ENCODE results near the gene KLHL21. TPM values are rescaled to one million over a fixed set of nuclear protein-coding genes. Genes with fewer than 3 reads are reported as not detected.

The KLHL21 gene, protein sequence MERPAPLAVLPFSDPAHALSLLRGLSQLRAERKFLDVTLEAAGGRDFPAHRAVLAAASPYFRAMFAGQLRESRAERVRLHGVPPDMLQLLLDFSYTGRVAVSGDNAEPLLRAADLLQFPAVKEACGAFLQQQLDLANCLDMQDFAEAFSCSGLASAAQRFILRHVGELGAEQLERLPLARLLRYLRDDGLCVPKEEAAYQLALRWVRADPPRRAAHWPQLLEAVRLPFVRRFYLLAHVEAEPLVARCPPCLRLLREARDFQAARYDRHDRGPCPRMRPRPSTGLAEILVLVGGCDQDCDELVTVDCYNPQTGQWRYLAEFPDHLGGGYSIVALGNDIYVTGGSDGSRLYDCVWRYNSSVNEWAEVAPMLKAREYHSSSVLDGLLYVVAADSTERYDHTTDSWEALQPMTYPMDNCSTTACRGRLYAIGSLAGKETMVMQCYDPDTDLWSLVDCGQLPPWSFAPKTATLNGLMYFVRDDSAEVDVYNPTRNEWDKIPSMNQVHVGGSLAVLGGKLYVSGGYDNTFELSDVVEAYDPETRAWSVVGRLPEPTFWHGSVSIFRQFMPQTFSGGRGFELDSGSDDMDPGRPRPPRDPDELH
- total RNA-seq, result 100 to 1,000 TPM in 3 of 4 donors, 10 to 100 TPM in 1; 87.3 to 253 (median 113) TPM
- polyA plus RNA-seq, result 100 to 1,000 TPM in 2 of 3 donors, 10 to 100 TPM in 1; 83.1 to 200 (median 120) TPM
- long read RNA-seq, donor 1, full-length matches to known transcripts, result 218 of 280 reads
- long read RNA-seq, donor 1, partial matches to known transcripts, result 9 of 280 reads
- long read RNA-seq, donor 1, other reads (novel, unspliced or antisense), result 53 of 280 reads
- long read RNA-seq, donor 2, full-length matches to known transcripts, result 898 of 1,107 reads
- long read RNA-seq, donor 2, partial matches to known transcripts, result 54 of 1,107 reads
- long read RNA-seq, donor 2, other reads (novel, unspliced or antisense), result 155 of 1,107 reads

DNA sequence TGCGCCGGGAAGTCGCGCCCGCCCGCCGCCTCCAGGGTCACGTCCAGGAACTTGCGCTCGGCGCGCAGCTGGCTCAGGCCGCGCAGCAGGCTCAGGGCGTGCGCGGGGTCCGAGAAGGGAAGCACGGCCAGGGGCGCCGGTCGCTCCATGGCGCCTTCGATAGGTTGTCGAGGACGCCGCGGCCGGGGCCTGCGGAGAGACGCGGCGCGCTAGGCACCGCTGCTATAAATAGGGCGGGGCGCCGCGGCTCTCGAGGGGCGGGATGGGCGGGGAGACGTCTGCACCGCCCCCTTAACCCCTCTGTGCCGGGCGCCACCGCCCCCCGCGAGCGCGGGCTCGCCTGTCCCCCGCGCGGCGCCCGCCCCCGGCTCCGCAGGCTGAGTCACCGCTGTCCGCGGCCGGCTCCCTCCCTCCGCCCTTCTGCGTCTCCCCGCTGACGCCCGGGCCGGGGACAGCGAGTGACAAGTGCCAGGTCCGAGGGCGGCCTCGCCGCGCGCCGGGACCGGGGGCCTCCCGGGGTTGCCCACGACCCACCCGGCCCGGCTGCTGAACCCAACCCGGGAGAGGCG, at the start of gene KLHL21:
KLHL21 (minus strand) TSS at position 201 of the 569 bp plus-strand sequence; CDS start at position 149, 52 bp downstream.
- 0 to 1% (median 0%) methylated on average over 48 to 84 of the region's 84 CpGs for WGBS, 3 donors
- peak within 1 kb of the TSS; percentile 87 for H3K4me3 ChIP-seq
- no peaks in the 10 kb centered on the region for H3K27me3 ChIP-seq (ENCODE audit: insufficient read depth in 3 of 3, low read length in 2 of 3)
- DNase-seq (peak; percentile 95 to 97), ATAC-seq (peak; percentile 64 to 81 (median 70))
- no peaks in the 10 kb centered on the region for H3K9me3 ChIP-seq
- TF ChIP-seq, protein P1, sequence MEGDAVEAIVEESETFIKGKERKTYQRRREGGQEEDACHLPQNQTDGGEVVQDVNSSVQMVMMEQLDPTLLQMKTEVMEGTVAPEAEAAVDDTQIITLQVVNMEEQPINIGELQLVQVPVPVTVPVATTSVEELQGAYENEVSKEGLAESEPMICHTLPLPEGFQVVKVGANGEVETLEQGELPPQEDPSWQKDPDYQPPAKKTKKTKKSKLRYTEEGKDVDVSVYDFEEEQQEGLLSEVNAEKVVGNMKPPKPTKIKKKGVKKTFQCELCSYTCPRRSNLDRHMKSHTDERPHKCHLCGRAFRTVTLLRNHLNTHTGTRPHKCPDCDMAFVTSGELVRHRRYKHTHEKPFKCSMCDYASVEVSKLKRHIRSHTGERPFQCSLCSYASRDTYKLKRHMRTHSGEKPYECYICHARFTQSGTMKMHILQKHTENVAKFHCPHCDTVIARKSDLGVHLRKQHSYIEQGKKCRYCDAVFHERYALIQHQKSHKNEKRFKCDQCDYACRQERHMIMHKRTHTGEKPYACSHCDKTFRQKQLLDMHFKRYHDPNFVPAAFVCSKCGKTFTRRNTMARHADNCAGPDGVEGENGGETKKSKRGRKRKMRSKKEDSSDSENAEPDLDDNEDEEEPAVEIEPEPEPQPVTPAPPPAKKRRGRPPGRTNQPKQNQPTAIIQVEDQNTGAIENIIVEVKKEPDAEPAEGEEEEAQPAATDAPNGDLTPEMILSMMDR (IDR thresholded peaks at IDR 0.05), result no peak
- H3K27ac ChIP-seq, result peak within 1 kb of the TSS; percentile 98
- peaks cover 0 to 13% of the 10 kb centered on the region in 2 donors for H3K36me3 ChIP-seq (ENCODE audit: insufficient read depth in 1 of 2, low read depth in 1 of 2)
- peaks cover 43% of the 10 kb centered on the region for H3K4me1 ChIP-seq
- intact Hi-C loops (cut with DNase I), result loop anchor here in 1 of 2 donors (1.0 kb wide), 1 partner anchor 11 kb away; the partner anchor contains the start of gene PHF13

DNA sequence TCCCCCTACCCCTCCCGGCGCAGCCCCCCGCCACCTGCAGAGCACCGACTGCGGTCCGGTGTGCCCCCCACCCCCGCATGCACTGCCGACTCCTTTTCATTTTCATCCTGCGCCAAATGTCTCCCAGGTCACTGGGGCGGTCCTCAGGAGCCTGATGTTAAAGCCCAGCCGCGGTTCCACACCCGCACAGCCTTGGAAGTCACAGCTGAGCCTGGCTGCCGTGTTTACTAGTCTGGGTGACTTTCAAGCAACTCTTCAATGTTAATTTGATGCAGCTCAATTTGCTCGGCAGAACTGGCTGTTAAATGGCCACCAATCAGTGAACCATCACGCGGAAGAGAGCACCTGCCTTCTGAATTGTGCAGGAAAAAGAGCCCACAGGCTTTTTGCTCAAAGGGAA, 49.2 kb upstream of the KLHL21 start:
- Histone ChIP-seq H3K27ac (no peak overlapping the region), H3K9me3 (no peaks in the 10 kb centered on the region), H3K27me3 (ENCODE audit: insufficient read depth in 3 of 3, low read length in 2 of 3) (no peaks in the 10 kb centered on the region), H3K4me1 (no peaks in the 10 kb centered on the region), H3K4me3 (no peak overlapping the region), H3K36me3 (ENCODE audit: insufficient read depth in 1 of 2, low read depth in 1 of 2) (peaks cover 0 to 48% of the 10 kb centered on the region in 2 donors)
- intact Hi-C loops (cut with DNase I), result no loop called here
- ATAC-seq, result no peak
- TF ChIP-seq, protein P1 (IDR thresholded peaks at IDR 0.05), result no peak
- WGBS, 3 donors, result 75 to 89% (median 85%) methylated on average over 17 of the region's 17 CpGs
- DNase-seq, result no peak

DNA sequence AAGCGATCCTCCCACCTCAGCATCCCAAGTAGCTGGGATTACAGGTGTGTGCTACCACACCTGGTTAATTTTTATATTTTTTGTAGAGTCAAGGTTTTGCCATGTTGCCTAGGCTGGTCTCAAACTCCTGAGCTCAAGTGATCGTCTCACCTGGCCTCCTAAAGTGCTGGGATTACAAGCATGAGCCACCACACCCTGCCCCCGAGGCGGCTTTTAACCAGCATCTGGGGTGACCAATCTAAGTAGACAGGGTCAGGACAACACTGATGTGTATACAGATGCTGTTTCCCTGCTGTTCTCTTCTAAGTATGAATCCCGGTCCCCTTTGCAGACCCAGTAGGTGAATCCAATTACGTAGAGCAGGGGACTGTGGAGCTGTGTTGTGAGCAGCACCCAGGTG, 45.9 kb upstream of the KLHL21 start:
- Histone ChIP-seq H3K36me3 (ENCODE audit: insufficient read depth in 1 of 2, low read depth in 1 of 2) (peaks cover 0 to 58% of the 10 kb centered on the region in 2 donors), H3K27ac (no peak overlapping the region), H3K4me1 (no peaks in the 10 kb centered on the region), H3K27me3 (ENCODE audit: insufficient read depth in 3 of 3, low read length in 2 of 3) (no peaks in the 10 kb centered on the region), H3K4me3 (no peak overlapping the region), H3K9me3 (no peaks in the 10 kb centered on the region)
- WGBS, 3 donors, result 87 to 92% (median 91%) methylated on average over 6 of the region's 6 CpGs
- intact Hi-C loops (cut with DNase I), result loop anchor here in 1 of 2 donors (5.0 kb wide), 2 partner anchors 91 to 161 kb away; partner anchors contain the start of gene TAS1R1
- TF ChIP-seq, protein P1 (IDR thresholded peaks at IDR 0.05), result no peak
- DNase-seq (no peak), ATAC-seq (no peak)

DNA sequence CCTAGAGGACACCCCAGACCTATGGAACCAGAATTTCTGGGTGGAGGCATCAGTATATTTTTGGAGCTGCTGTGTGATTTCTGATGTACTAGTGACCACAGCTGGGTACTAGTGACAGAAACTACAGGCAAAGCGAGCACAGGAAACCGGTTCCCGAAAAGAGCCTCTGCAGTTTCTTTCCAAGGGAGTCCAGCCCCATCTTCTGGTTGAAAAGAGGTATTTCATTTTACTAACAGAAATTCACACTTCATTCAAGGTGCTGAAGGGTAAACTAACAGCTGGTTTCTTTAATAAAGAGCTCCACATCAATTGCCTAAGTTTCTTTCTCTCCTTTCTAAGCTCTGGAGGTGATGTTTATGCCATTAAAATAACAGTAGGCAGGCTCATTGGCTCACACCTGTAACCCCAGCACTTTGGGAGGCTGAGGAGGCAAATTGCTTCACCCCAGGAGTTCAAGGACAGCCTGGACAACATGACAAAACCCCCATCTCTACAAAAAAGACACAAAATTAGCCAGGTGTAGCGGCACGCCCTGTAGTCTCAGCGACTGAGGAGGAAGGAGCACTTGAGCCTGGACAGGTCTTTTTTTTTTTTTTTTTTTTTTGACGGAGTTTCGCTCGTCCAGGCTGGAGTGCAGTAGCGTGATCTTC, 44.0 kb upstream of the KLHL21 start:
- Histone ChIP-seq H3K36me3 (ENCODE audit: insufficient read depth in 1 of 2, low read depth in 1 of 2) (peaks cover 0 to 54% of the 10 kb centered on the region in 2 donors), H3K4me1 (no peaks in the 10 kb centered on the region), H3K27me3 (ENCODE audit: insufficient read depth in 3 of 3, low read length in 2 of 3) (no peaks in the 10 kb centered on the region), H3K4me3 (no peak overlapping the region), H3K27ac (no peak overlapping the region), H3K9me3 (no peaks in the 10 kb centered on the region)
- TF ChIP-seq, protein P1 (IDR thresholded peaks at IDR 0.05), result peak; percentile 62
- ATAC-seq (peak; percentile 60 to 76 (median 68)), DNase-seq (no peak)
- 57 to 63% (median 59%) methylated on average over 10 of the region's 10 CpGs for WGBS, 3 donors
- intact Hi-C loops (cut with DNase I), result loop anchor here (2.0 to 5.0 kb wide), 3 partner anchors 89 to 160 kb away; partner anchors contain the start of gene TAS1R1 (in 1 of the 2)

Data from psoas muscle (tissue), 8 donors.